Spleen (tissue), 7 donors: ENCODE measurements around the gene CDCA3.
A peak's percentile ranks its signal among the peaks of the same experiment; 100 is the strongest.

ENCODE experiments used
- POLR2A ChIP-seq, 3 donors: fragments of 450-650 bp; IDR thresholded peaks; one replicate each; pipeline ENCODE4 v1.5.1; 2017; ENCODE audit warnings: antibody characterized with exemption in 3 of 3, mild to moderate bottlenecking in 1 of 3
- POLR2AphosphoS5 ChIP-seq, 3 donors: sonication (generic); formaldehyde crosslinking; IDR thresholded peaks; one replicate each; pipeline ENCODE4 v1.5.1; 2017; ENCODE audit warnings: antibody characterized with exemption in 3 of 3
- TF ChIP-seq, protein P1 (sequence below), 11 experiments: fragments of 200-600 bp in 7 of 11; fragments of 450-650 bp in 4 of 11; sonication (generic) in 4 of 11; IDR thresholded peaks in 8 of 11; conservative IDR thresholded peaks in 3 of 11; 1 replicate in 7 of 11; 2 replicates in 4 of 11; pipeline versions ENCODE4 v1.4.0 to v1.8.0; 2016 to 2021; ENCODE audit warnings: antibody characterized with exemption in 11 of 11, inconsistent platforms in 4 of 11, mild to moderate bottlenecking in 1 of 11
- donor health status: DM: no; HTN: no; CAD: no; lungs with moderate emphysema.
- donor health status: DM: no; HTN: no; CAD: no.
- donor health status: DM: no; HTN: no; CAD: no.

DNA sequence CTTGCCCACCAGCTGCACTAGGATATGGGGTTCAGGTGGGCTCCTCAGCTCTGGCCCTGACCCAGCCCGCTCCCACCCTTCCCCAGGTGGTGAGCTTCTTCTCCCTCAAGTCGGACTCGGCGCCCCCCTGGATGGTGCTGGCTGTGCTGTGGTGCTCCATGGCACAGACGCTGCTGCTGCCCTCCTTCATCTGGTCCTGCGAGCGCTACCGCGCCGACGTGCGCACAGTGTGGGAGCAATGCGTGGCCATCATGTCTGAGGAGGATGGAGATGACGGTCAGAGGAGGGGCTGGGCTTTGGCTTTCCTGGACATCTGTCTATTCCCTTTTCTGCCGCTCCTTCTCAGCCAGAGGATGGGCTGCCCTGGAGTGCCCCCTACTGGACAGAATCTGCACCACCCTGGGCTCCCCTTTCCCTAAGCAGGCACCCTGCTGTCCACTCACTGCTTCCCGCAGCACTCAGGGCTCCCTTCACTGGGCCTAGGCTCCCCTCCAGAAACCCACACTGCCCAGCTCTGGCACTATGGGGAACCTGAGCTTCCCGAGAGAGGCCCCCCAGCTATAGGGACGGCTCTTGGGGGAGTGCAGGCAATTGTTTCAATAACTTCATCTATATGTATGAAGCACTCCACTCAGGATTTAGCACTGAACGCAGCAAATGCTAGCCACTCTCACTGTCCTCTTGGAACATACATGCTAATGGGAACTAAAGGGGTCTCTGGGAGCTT is 25.5 kb downstream of the CDCA3 start:
- peak; percentile 45 to 58 (median 49) for TF ChIP-seq POLR2AphosphoS5 (IDR thresholded peaks at IDR 0.05)
- TF ChIP-seq, protein P1, sequence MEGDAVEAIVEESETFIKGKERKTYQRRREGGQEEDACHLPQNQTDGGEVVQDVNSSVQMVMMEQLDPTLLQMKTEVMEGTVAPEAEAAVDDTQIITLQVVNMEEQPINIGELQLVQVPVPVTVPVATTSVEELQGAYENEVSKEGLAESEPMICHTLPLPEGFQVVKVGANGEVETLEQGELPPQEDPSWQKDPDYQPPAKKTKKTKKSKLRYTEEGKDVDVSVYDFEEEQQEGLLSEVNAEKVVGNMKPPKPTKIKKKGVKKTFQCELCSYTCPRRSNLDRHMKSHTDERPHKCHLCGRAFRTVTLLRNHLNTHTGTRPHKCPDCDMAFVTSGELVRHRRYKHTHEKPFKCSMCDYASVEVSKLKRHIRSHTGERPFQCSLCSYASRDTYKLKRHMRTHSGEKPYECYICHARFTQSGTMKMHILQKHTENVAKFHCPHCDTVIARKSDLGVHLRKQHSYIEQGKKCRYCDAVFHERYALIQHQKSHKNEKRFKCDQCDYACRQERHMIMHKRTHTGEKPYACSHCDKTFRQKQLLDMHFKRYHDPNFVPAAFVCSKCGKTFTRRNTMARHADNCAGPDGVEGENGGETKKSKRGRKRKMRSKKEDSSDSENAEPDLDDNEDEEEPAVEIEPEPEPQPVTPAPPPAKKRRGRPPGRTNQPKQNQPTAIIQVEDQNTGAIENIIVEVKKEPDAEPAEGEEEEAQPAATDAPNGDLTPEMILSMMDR (IDR thresholded peaks at IDR 0.05 in 8 of 11, conservative IDR thresholded peaks at IDR 0.05 in 3 of 11): peak; percentile 87 to 98 (median 94)
- no peak for TF ChIP-seq POLR2A (IDR thresholded peaks at IDR 0.05)
